Transverse colon (tissue), 4 donors: ENCODE data around the gene RBM47.

Experiments
- POLR2AphosphoS5 ChIP-seq, 3 donors: sonication (generic); formaldehyde crosslinking; IDR thresholded peaks; one replicate each; pipeline ENCODE4 v1.6.1; 2016; ENCODE audit warnings: antibody characterized with exemption in 3 of 3
- TF ChIP-seq, protein P1 (sequence below), 5 experiments: fragments of 200-600 bp in 3 of 5; fragments of 450-650 bp in 2 of 5; sonication (generic) in 3 of 5; IDR thresholded peaks; 1 replicate in 2 of 5; 2 replicates in 3 of 5; pipeline ENCODE4 v1.5.1; 2016 to 2017; ENCODE audit warnings: antibody characterized with exemption in 5 of 5, inconsistent platforms in 3 of 5, mild to moderate bottlenecking in 2 of 5, moderate library complexity in 1 of 5

DNA sequence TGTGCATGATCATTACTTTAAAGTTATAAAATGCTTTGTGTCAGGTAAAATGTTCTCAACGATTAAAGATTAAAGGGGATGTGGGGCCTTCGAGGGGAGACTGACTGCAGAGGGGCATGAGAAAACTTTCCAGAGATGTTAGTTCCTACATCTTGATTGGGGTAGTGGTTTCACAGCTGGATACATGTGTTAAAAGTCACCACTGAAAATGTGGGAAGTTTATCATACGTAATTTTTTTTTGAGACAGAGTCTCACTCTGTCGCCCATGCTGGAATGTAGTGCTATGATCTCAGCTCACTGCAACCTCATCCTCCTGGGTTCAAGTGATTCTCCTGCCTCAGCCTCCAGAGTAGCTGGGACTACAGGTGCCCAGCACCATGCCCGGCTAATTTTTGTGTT, 79.5 kb downstream of the RBM47 start:
- TF ChIP-seq, protein P1, sequence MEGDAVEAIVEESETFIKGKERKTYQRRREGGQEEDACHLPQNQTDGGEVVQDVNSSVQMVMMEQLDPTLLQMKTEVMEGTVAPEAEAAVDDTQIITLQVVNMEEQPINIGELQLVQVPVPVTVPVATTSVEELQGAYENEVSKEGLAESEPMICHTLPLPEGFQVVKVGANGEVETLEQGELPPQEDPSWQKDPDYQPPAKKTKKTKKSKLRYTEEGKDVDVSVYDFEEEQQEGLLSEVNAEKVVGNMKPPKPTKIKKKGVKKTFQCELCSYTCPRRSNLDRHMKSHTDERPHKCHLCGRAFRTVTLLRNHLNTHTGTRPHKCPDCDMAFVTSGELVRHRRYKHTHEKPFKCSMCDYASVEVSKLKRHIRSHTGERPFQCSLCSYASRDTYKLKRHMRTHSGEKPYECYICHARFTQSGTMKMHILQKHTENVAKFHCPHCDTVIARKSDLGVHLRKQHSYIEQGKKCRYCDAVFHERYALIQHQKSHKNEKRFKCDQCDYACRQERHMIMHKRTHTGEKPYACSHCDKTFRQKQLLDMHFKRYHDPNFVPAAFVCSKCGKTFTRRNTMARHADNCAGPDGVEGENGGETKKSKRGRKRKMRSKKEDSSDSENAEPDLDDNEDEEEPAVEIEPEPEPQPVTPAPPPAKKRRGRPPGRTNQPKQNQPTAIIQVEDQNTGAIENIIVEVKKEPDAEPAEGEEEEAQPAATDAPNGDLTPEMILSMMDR (IDR thresholded peaks at IDR 0.05): no peak
- TF ChIP-seq POLR2AphosphoS5 (IDR thresholded peaks at IDR 0.05): no peak
